ENCODE measurements around the gene SIRT1. TPM values are rescaled to one million over a fixed set of nuclear protein-coding genes. Genes with fewer than 3 reads are reported as not detected.

Gene SIRT1
- total RNA-seq, 2 donors from 2014 or later, result 13.5 to 15.8 TPM

DNA sequence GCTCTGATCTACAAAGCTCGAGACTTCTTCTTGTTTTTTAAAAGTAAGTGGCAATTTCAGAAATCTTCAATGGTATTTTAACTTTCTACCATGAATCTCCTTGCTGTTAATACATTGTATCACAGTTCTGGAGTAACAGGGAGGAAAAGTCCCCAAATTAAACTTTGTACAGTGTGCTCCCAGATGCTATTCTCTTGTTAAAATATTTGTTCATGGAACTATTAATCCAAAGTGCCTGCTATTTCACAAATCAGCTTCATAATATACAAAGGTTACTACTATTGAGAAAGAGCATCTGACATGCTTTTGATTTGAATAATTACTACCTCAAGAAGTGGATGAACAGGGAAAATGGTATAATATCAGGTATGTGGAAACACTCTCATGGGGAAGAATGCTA, 36.6 kb downstream of the SIRT1 start:
- Histone ChIP-seq H3K9me3 (no peaks in the 10 kb centered on the region), H3K27ac (no peak overlapping the region), H3K27me3 (no peaks in the 10 kb centered on the region), H3K4me3 (no peak overlapping the region), H3K4me1 (no peaks in the 10 kb centered on the region), H3K36me3 (replicated peaks in 1 of 2; ENCODE audit: insufficient read depth in 1 of 2, low read depth in 2 of 2) (peaks cover 0 to 6% of the 10 kb centered on the region in 2 donors)
- DNase-seq (no peak), ATAC-seq (no peak)
- intact Hi-C loops (cut with DNase I), result no loop called here
- WGBS, 2 donors, result 88 to 92% methylated on average over 1 of the region's 1 CpG
- TF ChIP-seq POLR2A (IDR thresholded peaks at IDR 0.05), result no peak
- TF ChIP-seq, protein P1, sequence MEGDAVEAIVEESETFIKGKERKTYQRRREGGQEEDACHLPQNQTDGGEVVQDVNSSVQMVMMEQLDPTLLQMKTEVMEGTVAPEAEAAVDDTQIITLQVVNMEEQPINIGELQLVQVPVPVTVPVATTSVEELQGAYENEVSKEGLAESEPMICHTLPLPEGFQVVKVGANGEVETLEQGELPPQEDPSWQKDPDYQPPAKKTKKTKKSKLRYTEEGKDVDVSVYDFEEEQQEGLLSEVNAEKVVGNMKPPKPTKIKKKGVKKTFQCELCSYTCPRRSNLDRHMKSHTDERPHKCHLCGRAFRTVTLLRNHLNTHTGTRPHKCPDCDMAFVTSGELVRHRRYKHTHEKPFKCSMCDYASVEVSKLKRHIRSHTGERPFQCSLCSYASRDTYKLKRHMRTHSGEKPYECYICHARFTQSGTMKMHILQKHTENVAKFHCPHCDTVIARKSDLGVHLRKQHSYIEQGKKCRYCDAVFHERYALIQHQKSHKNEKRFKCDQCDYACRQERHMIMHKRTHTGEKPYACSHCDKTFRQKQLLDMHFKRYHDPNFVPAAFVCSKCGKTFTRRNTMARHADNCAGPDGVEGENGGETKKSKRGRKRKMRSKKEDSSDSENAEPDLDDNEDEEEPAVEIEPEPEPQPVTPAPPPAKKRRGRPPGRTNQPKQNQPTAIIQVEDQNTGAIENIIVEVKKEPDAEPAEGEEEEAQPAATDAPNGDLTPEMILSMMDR (IDR thresholded peaks at IDR 0.05), result no peak

DNA sequence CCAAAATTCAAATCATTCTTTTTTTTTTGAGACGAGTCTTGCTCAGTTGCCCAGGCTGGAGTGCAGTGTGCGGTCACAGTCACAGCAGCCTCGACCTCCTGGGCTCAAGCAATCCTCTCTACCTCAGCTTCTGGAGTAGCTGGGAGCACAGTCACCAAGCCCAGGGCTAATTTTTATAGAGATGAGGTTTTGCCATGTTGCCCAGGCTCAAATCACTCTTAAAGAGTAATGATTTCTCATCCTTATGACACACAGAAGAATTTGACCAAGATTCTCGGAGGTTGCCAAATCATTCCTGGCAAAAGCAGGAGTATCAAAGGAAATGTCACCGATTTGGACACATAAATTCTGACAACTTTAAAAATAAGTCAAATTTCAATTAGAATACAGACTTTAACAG, 39.1 kb downstream of the SIRT1 start:
- no peaks in the 10 kb centered on the region for H3K27me3 ChIP-seq
- H3K27ac ChIP-seq, result no peak overlapping the region
- ATAC-seq, result no peak
- 91 to 93% methylated on average over 5 of the region's 5 CpGs for WGBS, 2 donors
- H3K4me1 ChIP-seq, result no peaks in the 10 kb centered on the region
- no peaks in the 10 kb centered on the region for H3K9me3 ChIP-seq
- H3K36me3 ChIP-seq (replicated peaks in 1 of 2; ENCODE audit: insufficient read depth in 1 of 2, low read depth in 2 of 2), result peaks cover 0 to 9% of the 10 kb centered on the region in 2 donors
- intact Hi-C loops (cut with DNase I), result no loop called here
- no peak overlapping the region for H3K4me3 ChIP-seq
- DNase-seq, result no peak
- TF ChIP-seq, protein P1 (IDR thresholded peaks at IDR 0.05), result no peak
- no peak for TF ChIP-seq POLR2A (IDR thresholded peaks at IDR 0.05)

DNA sequence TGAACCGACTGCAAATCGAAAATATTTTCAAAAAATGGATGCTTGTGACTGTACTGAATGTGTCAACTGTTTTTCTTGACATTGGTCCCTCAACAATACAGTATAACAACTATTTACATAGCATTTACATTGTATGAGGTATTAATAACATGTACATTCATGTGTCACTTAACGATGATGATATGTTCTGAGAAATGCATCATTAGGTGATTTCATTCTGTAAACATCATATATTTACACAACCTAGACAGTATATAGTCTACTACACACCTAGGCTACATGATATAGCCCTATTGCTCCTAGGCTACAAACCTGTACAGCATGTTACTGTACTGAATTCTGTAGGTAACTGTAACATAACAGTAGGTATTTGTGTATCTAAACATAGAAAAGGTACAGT, 39.7 kb downstream of the SIRT1 start:
- intact Hi-C loops (cut with DNase I), result no loop called here
- Histone ChIP-seq H3K36me3 (replicated peaks in 1 of 2; ENCODE audit: insufficient read depth in 1 of 2, low read depth in 2 of 2) (peaks cover 0 to 9% of the 10 kb centered on the region in 2 donors), H3K4me1 (no peaks in the 10 kb centered on the region), H3K4me3 (no peak overlapping the region), H3K27ac (no peak overlapping the region), H3K27me3 (no peaks in the 10 kb centered on the region), H3K9me3 (no peaks in the 10 kb centered on the region)
- WGBS, 2 donors, result 79 to 88% methylated on average over 3 of the region's 3 CpGs
- no peak for ATAC-seq
- TF ChIP-seq, protein P1 (IDR thresholded peaks at IDR 0.05), result no peak
- no peak for DNase-seq

DNA sequence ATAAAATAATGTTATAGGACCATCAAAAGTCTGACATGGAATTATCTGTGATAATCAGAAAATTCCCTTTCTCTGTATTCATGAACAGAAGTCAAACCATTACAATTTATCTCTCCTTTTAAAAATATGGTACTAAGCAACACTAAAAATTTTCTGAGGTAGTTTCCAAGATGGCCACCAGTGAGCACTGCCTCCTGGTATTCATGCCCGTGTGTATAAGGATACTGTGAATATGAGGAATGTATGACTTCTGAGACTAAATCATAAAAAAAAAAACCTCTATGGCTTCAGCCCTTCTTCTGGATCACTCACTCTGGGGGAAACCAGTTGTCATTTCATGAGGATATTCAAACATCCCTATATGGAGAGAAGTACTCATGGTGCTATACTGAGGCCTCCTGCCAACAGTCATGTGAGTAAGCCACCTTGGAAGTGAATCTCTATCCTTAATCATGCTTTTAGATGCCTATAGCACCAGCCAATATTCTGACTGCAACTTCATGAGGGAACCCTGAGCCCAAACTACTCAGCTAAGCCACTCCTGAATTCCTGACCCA, 41.1 kb downstream of the SIRT1 start:
- Histone ChIP-seq H3K36me3 (replicated peaks in 1 of 2; ENCODE audit: insufficient read depth in 1 of 2, low read depth in 2 of 2) (peaks cover 0 to 9% of the 10 kb centered on the region in 2 donors), H3K9me3 (no peaks in the 10 kb centered on the region), H3K4me1 (no peaks in the 10 kb centered on the region), H3K4me3 (no peak overlapping the region), H3K27me3 (no peaks in the 10 kb centered on the region), H3K27ac (no peak overlapping the region)
- no peak for DNase-seq
- TF ChIP-seq POLR2A (IDR thresholded peaks at IDR 0.05), result no peak
- TF ChIP-seq, protein P1 (IDR thresholded peaks at IDR 0.05), result no peak
- ATAC-seq, result no peak
- 92 to 95% methylated on average over 1 of the region's 1 CpG for WGBS, 2 donors
- intact Hi-C loops (cut with DNase I), result no loop called here

DNA sequence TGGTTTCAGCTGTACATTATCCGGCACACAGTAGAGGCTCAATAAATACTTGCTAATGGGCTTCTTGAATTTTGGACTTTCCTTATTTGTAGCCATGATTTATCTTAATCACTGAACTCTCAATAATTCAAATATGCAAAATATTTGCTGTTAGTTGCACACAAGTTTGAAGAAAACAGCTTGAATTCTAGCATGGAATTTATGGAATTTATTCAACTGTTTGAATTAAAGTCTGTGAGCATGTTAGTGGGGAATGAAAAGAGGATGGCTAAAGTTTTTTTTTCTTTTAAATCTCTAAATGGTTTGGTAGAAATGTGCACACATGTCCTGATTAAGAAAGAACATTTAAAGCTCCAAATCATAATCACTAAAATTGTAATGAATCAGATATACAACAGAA, 42.5 kb downstream of the SIRT1 start:
- no peak overlapping the region for H3K27ac ChIP-seq
- H3K4me3 ChIP-seq, result no peak overlapping the region
- H3K4me1 ChIP-seq, result no peaks in the 10 kb centered on the region
- peaks cover 0 to 9% of the 10 kb centered on the region in 2 donors for H3K36me3 ChIP-seq (replicated peaks in 1 of 2; ENCODE audit: insufficient read depth in 1 of 2, low read depth in 2 of 2)
- DNase-seq, result no peak
- 95 to 100% methylated on average over 1 of the region's 1 CpG for WGBS, 2 donors
- H3K9me3 ChIP-seq, result no peaks in the 10 kb centered on the region
- ATAC-seq, result no peak
- H3K27me3 ChIP-seq, result no peaks in the 10 kb centered on the region
- intact Hi-C loops (cut with DNase I), result no loop called here
- TF ChIP-seq, protein P1 (IDR thresholded peaks at IDR 0.05), result no peak
- no peak for TF ChIP-seq POLR2A (IDR thresholded peaks at IDR 0.05)
